Progenitor cell of endocrine pancreas (in vitro differentiated cells): ENCODE data around the gene RFX2. TPM values are rescaled to one million over a fixed set of nuclear protein-coding genes. Genes with fewer than 3 reads are reported as not detected.
"Not testable (repeated sequence)": the region's sequence is repeated elsewhere in the genome, so short reads cannot be mapped to it uniquely, and the experiment has no call there.

Experiments
- DNase-seq: peaks from one replicate; pipeline ENCODE4 v3.0.0; 2021; ENCODE audit warnings: low spot score; ENCODE audit not compliant: unreplicated experiment
- H3K27ac Mint-ChIP-seq: 2 replicates; pipeline ENCODE4 v1.8.0; 2021; ENCODE audit warnings: mild to moderate bottlenecking, moderate library complexity, mixed read lengths
- H3K27me3 Mint-ChIP-seq: 2 replicates; pipeline ENCODE4 v1.8.0; 2021; ENCODE audit warnings: mixed read lengths
- H3K36me3 Mint-ChIP-seq: 2 replicates; pipeline ENCODE4 v1.8.0; 2022; ENCODE audit warnings: mixed read lengths; ENCODE audit not compliant: insufficient read depth
- H3K4me1 Mint-ChIP-seq: 2 replicates; pipeline ENCODE4 v1.8.0; 2021; ENCODE audit warnings: low read depth, mixed read lengths
- H3K4me3 Mint-ChIP-seq: 2 replicates; pipeline ENCODE4 v1.8.0; 2021; ENCODE audit warnings: low read depth, mild to moderate bottlenecking, moderate library complexity, mixed read lengths
- H3K9me3 Mint-ChIP-seq: 2 replicates; pipeline ENCODE4 v1.8.0; 2021; ENCODE audit warnings: low read depth, mixed read lengths
- CTCF ChIP-seq: fragments of 200-600 bp; sonication (generic); IDR thresholded peaks from one replicate; pipeline ENCODE4 v1.5.0; 2021; ENCODE audit warnings: antibody characterized with exemption, mild to moderate bottlenecking; ENCODE audit not compliant: unreplicated experiment
- total RNA-seq: library from RNA; stranded (reverse); gene quantifications from 2 replicates; pipeline ENCODE4 v1.2.1, GENCODE V29; 2021

RFX2 gene
- total RNA-seq, 1 donor from 2014 or later: 24.2 TPM

GRCh38 chr19:6076675-6077463 is 33.4 kb downstream of the RFX2 start:
- H3K27ac Mint-ChIP-seq: no peak overlapping the region
- peaks cover 26% of the 10 kb centered on the region for H3K4me1 Mint-ChIP-seq
- H3K27me3 Mint-ChIP-seq: no peaks in the 10 kb centered on the region
- no peak overlapping the region for H3K4me3 Mint-ChIP-seq
- no peaks in the 10 kb centered on the region for H3K9me3 Mint-ChIP-seq
- H3K36me3 Mint-ChIP-seq: no peaks in the 10 kb centered on the region
- no peak for DNase-seq
- no peak for TF ChIP-seq CTCF

- H3K4me3 Mint-ChIP-seq: no peak overlapping the region
- no peaks in the 10 kb centered on the region for H3K9me3 Mint-ChIP-seq
- TF ChIP-seq CTCF: no peak
- DNase-seq: no peak
- no peaks in the 10 kb centered on the region for H3K27me3 Mint-ChIP-seq
- no peak overlapping the region for H3K27ac Mint-ChIP-seq
- no peaks in the 10 kb centered on the region for H3K36me3 Mint-ChIP-seq
- H3K4me1 Mint-ChIP-seq: peaks cover 26% of the 10 kb centered on the region
Measured at GRCh38 chr19:6076291-6076665, 34.0 kb downstream of the RFX2 start.

- no peak overlapping the region for H3K4me3 Mint-ChIP-seq
Measured at GRCh38 chr19:6074709-6075403, 35.4 kb downstream of the RFX2 start.

GRCh38 chr19:6073858-6074708 is 36.2 kb downstream of the RFX2 start:
- H3K27me3 Mint-ChIP-seq: no peaks in the 10 kb centered on the region
- peaks cover 7% of the 10 kb centered on the region for H3K36me3 Mint-ChIP-seq
- H3K9me3 Mint-ChIP-seq: peaks cover 4% of the 10 kb centered on the region
- TF ChIP-seq CTCF: no peak
- H3K4me1 Mint-ChIP-seq: peaks cover 29% of the 10 kb centered on the region
- no peak overlapping the region for H3K4me3 Mint-ChIP-seq
- H3K27ac Mint-ChIP-seq: peak overlapping the region; percentile 66
- DNase-seq: no peak

More at GRCh38 chr19:6074709-6075403, 35.4 kb downstream of the RFX2 start:
- Mint-ChIP-seq H3K9me3 (no peaks in the 10 kb centered on the region), H3K27me3 (no peaks in the 10 kb centered on the region), H3K36me3 (peaks cover 1% of the 10 kb centered on the region), H3K27ac (peak overlapping the region; percentile 39), H3K4me1 (peaks cover 27% of the 10 kb centered on the region)
- no peak for TF ChIP-seq CTCF
- DNase-seq: no peak

- H3K9me3 Mint-ChIP-seq, H3K27me3 Mint-ChIP-seq, H3K36me3 Mint-ChIP-seq, H3K4me3 Mint-ChIP-seq, DNase-seq, H3K27ac Mint-ChIP-seq: not testable (repeated sequence)
- peaks cover 36% of the 10 kb centered on the region for H3K4me1 Mint-ChIP-seq
Measured at GRCh38 chr19:6073233-6073632, 37.1 kb downstream of the RFX2 start.
